ENCODE data around the gene EMP3.

The EMP3 gene

DNA sequence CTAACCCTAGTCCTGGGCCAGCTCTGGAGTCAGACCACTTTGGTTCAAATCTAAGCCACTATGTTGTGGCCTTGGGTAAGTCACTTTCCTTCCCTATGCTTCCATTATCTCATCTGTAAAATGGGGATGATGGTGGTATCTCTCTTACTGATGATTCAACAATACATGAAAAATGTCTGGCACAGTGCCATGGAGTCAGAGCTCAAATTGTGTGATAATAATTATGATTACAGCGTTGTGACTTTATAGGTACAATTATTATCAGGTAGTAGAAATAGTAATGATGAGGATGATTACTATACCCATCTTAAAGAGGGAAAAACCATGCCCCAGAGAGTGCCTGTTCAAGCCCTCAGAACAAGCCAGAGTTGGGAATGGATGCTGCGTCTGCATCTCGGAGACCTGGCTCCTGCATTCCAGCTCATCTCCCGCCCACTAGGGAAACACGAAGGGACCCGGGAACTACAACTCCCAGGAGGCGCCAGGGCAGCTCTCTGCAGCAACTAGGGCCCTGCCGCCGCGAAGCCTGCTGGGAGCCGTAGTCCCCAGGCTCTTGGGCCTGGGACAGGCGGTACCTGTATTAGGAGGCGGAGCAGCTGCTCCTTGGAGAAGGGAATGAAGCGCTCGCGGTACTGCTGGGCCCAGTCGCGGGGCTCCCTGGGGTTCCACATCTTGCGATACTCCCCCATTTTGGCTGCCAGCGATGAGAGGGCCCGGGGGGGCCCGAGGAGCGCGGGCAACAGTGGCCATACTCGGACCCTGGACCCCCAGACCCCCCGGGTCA is 37.6 kb downstream of the EMP3 start:
- no peaks in the 10 kb centered on the region for H3K79me1 ChIP-seq (ENCODE audit: low read length)
- no CpG with 5 or more reads among the region's 26 CpGs for WGBS (ENCODE audit: extremely low coverage, insufficient coverage, low lambda C conversion rate)
- H2BK15ac ChIP-seq (replicated peaks; ENCODE audit: low read depth): no peak overlapping the region
- no peak overlapping the region for H4K8ac ChIP-seq (ENCODE audit: low read depth, low read length)
- peak overlapping the region; percentile 71 for H2BK5ac ChIP-seq (ENCODE audit: low read length)
- no peak overlapping the region for H4K5ac ChIP-seq (ENCODE audit: low read length)
- H3K4me1 ChIP-seq (ENCODE audit: control insufficient read depth, low read depth, low read length): peaks cover 3% of the 10 kb centered on the region
- peak overlapping the region; percentile 87 for H3K56ac ChIP-seq (ENCODE audit: low read length)
- no peaks in the 10 kb centered on the region for H3K36me3 ChIP-seq (ENCODE audit: control insufficient read depth, insufficient read depth, low read length)
- no peak overlapping the region for H3K23ac ChIP-seq (ENCODE audit: low read length)
- H3K4ac ChIP-seq (ENCODE audit: low read depth, low read length): peak overlapping the region; percentile 27
- H3K79me2 ChIP-seq (ENCODE audit: control insufficient read depth, insufficient read depth, low read length): no peaks in the 10 kb centered on the region
- peak overlapping the region; percentile 73 for H3K9ac ChIP-seq (ENCODE audit: low read length)
- H2AK5ac ChIP-seq (ENCODE audit: low read length): no peak overlapping the region
- no peaks in the 10 kb centered on the region for H3K27me3 ChIP-seq (ENCODE audit: insufficient read depth, low read length, poor library complexity)
- peak overlapping the region; percentile 36 for H3K27ac ChIP-seq (ENCODE audit: low read depth, low read length)
- peak overlapping the region; percentile 15 for H3K18ac ChIP-seq (ENCODE audit: low read length)
- peak overlapping the region; percentile 6 for H3K4me3 ChIP-seq (ENCODE audit: low read length)
- no peak overlapping the region for H2BK120ac ChIP-seq (ENCODE audit: low read depth, low read length)
- DNase-seq: peak; percentile 98
- H3K4me2 ChIP-seq (ENCODE audit: low read length): peak overlapping the region; percentile 34

DNA sequence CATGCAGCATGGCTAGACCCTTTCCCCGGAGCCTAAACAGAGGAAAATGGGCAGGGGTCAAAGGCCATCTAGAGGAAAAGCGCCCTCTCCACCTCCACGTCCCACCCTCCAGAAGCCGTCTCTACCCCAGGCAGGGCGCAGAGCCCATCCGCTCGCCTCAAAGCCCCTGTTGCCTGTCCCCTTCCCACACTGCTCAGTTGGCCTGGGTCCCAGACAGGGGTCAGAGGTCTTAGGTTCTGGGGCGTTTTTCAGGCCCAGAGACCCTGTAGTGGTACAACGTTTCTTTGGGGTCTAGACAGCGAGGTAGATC is 38.1 kb downstream of the EMP3 start:
- H3K4ac ChIP-seq (ENCODE audit: low read depth, low read length): peak overlapping the region; percentile 27
- H3K4me3 ChIP-seq (ENCODE audit: low read length): peak overlapping the region; percentile 6
- H3K79me1 ChIP-seq (ENCODE audit: low read length): no peaks in the 10 kb centered on the region
- H2BK120ac ChIP-seq (ENCODE audit: low read depth, low read length): no peak overlapping the region
- no peak overlapping the region for H2AK5ac ChIP-seq (ENCODE audit: low read length)
- peak overlapping the region; percentile 15 for H3K18ac ChIP-seq (ENCODE audit: low read length)
- peak overlapping the region; percentile 73 for H3K9ac ChIP-seq (ENCODE audit: low read length)
- no peaks in the 10 kb centered on the region for H3K27me3 ChIP-seq (ENCODE audit: insufficient read depth, low read length, poor library complexity)
- H3K36me3 ChIP-seq (ENCODE audit: control insufficient read depth, insufficient read depth, low read length): no peaks in the 10 kb centered on the region
- H3K56ac ChIP-seq (ENCODE audit: low read length): peak overlapping the region; percentile 87
- H4K8ac ChIP-seq (ENCODE audit: low read depth, low read length): no peak overlapping the region
- peak overlapping the region; percentile 36 for H3K27ac ChIP-seq (ENCODE audit: low read depth, low read length)
- no peaks in the 10 kb centered on the region for H3K79me2 ChIP-seq (ENCODE audit: control insufficient read depth, insufficient read depth, low read length)
- H2BK5ac ChIP-seq (ENCODE audit: low read length): peak overlapping the region; percentile 71
- H3K4me1 ChIP-seq (ENCODE audit: control insufficient read depth, low read depth, low read length): peaks cover 3% of the 10 kb centered on the region
- H3K23ac ChIP-seq (ENCODE audit: low read length): no peak overlapping the region
- DNase-seq: no peak
- no peak overlapping the region for H2BK15ac ChIP-seq (replicated peaks; ENCODE audit: low read depth)
- H4K5ac ChIP-seq (ENCODE audit: low read length): no peak overlapping the region
- WGBS (ENCODE audit: extremely low coverage, insufficient coverage, low lambda C conversion rate): no CpG with 5 or more reads among the region's 10 CpGs
- H3K4me2 ChIP-seq (ENCODE audit: low read length): peak overlapping the region; percentile 34

DNA sequence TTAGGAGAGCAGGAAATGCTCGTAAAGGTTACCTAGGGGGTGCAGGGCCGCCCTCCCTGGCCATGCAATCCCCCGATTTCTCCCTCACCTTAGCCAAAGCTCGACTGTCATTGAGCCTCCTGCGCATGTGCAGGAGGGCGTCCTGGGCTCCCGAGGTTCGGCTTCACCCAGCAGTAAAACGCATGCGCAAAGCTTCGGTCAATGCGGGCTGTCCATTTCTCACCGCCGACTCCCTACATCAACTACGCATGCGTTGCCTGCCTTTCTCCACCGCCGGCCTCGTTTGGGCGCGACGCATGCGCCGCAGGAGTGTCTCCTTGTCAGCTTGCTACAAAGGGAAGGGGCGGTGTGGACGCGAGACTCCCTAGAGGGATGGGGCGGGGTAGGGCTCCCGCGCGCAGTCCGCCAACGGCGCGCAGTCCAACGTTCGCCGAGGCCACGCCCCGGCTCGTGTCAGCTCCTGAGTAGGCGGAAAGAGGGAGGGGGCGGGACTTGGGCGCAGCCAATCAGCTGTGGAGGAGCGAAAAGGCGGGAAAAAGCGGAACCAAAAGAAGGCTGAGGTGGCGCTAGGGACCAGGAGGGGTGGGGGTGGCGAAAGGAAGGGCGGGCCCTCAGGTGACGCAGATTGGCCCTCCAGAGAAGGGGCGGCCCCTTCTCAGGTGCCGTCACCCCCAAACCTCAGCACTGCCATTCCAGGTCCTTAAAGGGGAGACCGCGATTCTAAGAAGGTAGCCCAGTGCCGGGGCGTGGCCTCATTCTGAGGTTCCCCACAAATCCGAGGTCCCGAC is 38.7 kb downstream of the EMP3 start, which contains the start of the genes SYNGR4 and TMEM143:
TSS of gene SYNGR4 (plus strand) at position 558 of the 788 bp plus-strand sequence. CDS start 1,476 bp downstream, outside the sequence.
TSS of gene TMEM143 (minus strand) at position 131 of the 788 bp plus-strand sequence. CDS start at position 111, 20 bp downstream.
- no peaks in the 10 kb centered on the region for H3K27me3 ChIP-seq (ENCODE audit: insufficient read depth, low read length, poor library complexity)
- no peak within 1 kb of the TSS for H2BK15ac ChIP-seq (replicated peaks; ENCODE audit: low read depth)
- H4K8ac ChIP-seq (ENCODE audit: low read depth, low read length): peak within 1 kb of the TSS; percentile 76
- H3K27ac ChIP-seq (ENCODE audit: low read depth, low read length): peak within 1 kb of the TSS; percentile 36
- WGBS (ENCODE audit: extremely low coverage, insufficient coverage, low lambda C conversion rate): no CpG with 5 or more reads among the region's 59 CpGs
- no peaks in the 10 kb centered on the region for H3K79me1 ChIP-seq (ENCODE audit: low read length)
- peak within 1 kb of the TSS; percentile 88 for H3K56ac ChIP-seq (ENCODE audit: low read length)
- no peaks in the 10 kb centered on the region for H3K79me2 ChIP-seq (ENCODE audit: control insufficient read depth, insufficient read depth, low read length)
- peak within 1 kb of the TSS; percentile 15 for H3K18ac ChIP-seq (ENCODE audit: low read length)
- peak within 1 kb of the TSS; percentile 71 for H2BK5ac ChIP-seq (ENCODE audit: low read length)
- H3K4me3 ChIP-seq (ENCODE audit: low read length): peak within 1 kb of the TSS; percentile 6
- H2AK5ac ChIP-seq (ENCODE audit: low read length): peak within 1 kb of the TSS; percentile 74
- peak; percentile 100 for DNase-seq
- peaks cover 3% of the 10 kb centered on the region for H3K4me1 ChIP-seq (ENCODE audit: control insufficient read depth, low read depth, low read length)
- no peak within 1 kb of the TSS for H4K5ac ChIP-seq (ENCODE audit: low read length)
- H3K23ac ChIP-seq (ENCODE audit: low read length): no peak within 1 kb of the TSS
- H2BK120ac ChIP-seq (ENCODE audit: low read depth, low read length): no peak within 1 kb of the TSS
- H3K4me2 ChIP-seq (ENCODE audit: low read length): peak within 1 kb of the TSS; percentile 77
- no peaks in the 10 kb centered on the region for H3K36me3 ChIP-seq (ENCODE audit: control insufficient read depth, insufficient read depth, low read length)
- peak within 1 kb of the TSS; percentile 73 for H3K9ac ChIP-seq (ENCODE audit: low read length)
- peak within 1 kb of the TSS; percentile 27 for H3K4ac ChIP-seq (ENCODE audit: low read depth, low read length)

DNA sequence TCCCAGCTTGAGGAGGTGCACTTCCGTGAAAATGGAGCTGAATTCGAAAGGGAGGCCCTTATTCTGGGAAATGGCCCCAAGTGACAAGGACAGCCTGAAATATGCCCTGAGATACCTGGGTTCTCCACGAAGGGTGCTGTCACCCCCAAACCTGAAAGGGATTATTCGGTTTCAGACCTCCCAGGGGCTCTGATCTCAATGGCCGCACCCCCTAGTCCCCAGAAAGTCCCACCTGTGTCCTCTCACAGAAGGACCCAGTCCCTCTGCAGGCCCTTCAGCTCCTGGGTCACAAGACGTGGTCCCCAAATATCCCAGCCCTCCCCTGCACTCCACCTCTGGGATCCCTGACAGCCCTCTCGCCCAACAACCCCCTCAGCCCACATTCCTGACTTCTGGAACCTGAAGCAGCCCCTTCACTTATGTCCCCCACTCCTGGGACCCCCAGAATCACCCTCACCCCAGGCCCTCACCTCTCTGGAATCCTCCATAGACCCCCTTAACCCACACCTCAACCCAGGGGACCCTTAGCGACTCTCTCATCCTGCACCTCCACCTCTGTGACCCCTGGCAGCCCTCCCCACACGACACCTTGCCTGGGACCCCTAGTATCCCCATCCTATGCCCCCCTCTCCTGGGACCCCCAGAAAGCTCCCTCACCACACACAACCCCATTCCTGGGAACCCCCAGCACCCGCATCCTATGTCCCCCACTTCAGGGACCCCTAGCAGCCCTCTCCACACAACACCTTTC is 39.4 kb downstream of the EMP3 start:
- Histone ChIP-seq H3K79me2 (ENCODE audit: control insufficient read depth, insufficient read depth, low read length) (no peaks in the 10 kb centered on the region), H3K9ac (ENCODE audit: low read length) (peak overlapping the region; percentile 68), H3K27ac (ENCODE audit: low read depth, low read length) (no peak overlapping the region), H2AK5ac (ENCODE audit: low read length) (peak overlapping the region; percentile 74), H3K27me3 (ENCODE audit: insufficient read depth, low read length, poor library complexity) (no peaks in the 10 kb centered on the region), H3K4me3 (ENCODE audit: low read length) (no peak overlapping the region), H4K5ac (ENCODE audit: low read length) (no peak overlapping the region), H2BK5ac (ENCODE audit: low read length) (no peak overlapping the region), H3K4me2 (ENCODE audit: low read length) (peak overlapping the region; percentile 77), H4K8ac (ENCODE audit: low read depth, low read length) (peak overlapping the region; percentile 76), H3K4me1 (ENCODE audit: control insufficient read depth, low read depth, low read length) (peaks cover 3% of the 10 kb centered on the region), H3K79me1 (ENCODE audit: low read length) (no peaks in the 10 kb centered on the region), H3K36me3 (ENCODE audit: control insufficient read depth, insufficient read depth, low read length) (no peaks in the 10 kb centered on the region), H3K23ac (ENCODE audit: low read length) (no peak overlapping the region), H3K4ac (ENCODE audit: low read depth, low read length) (no peak overlapping the region), H2BK120ac (ENCODE audit: low read depth, low read length) (no peak overlapping the region), H2BK15ac (replicated peaks; ENCODE audit: low read depth) (no peak overlapping the region), H3K18ac (ENCODE audit: low read length) (peak overlapping the region; percentile 12), H3K56ac (ENCODE audit: low read length) (peak overlapping the region; percentile 88)
- no CpG with 5 or more reads among the region's 10 CpGs for WGBS (ENCODE audit: extremely low coverage, insufficient coverage, low lambda C conversion rate)
- no peak for DNase-seq

DNA sequence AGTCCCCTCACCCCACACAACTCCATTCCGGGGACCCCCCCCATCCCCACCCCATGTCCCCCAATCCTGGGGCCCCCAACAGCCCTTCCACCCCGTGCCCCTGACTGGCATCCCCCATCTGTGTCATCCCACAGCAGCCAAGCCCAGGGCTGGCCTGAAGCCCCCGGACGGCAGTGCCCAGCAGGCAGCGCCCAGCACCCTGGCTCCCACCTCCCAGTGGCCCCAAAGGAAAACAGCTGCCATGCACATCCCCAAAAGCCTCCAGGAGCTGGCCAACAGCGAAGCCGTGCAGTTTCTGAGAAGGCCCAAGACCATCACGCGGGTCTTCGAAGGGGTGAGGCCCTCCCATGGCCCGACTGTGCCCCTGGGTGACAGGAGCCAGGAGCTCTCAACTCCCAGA is 40.2 kb downstream of the EMP3 start:
- H4K8ac ChIP-seq (ENCODE audit: low read depth, low read length): no peak overlapping the region
- H3K27me3 ChIP-seq (ENCODE audit: insufficient read depth, low read length, poor library complexity): no peaks in the 10 kb centered on the region
- no peak overlapping the region for H3K9ac ChIP-seq (ENCODE audit: low read length)
- no CpG with 5 or more reads among the region's 11 CpGs for WGBS (ENCODE audit: extremely low coverage, insufficient coverage, low lambda C conversion rate)
- H2BK5ac ChIP-seq (ENCODE audit: low read length): no peak overlapping the region
- H3K36me3 ChIP-seq (ENCODE audit: control insufficient read depth, insufficient read depth, low read length): no peaks in the 10 kb centered on the region
- H3K4me1 ChIP-seq (ENCODE audit: control insufficient read depth, low read depth, low read length): peaks cover 3% of the 10 kb centered on the region
- H3K4me2 ChIP-seq (ENCODE audit: low read length): no peak overlapping the region
- no peak overlapping the region for H3K18ac ChIP-seq (ENCODE audit: low read length)
- H2AK5ac ChIP-seq (ENCODE audit: low read length): no peak overlapping the region
- no peak overlapping the region for H3K23ac ChIP-seq (ENCODE audit: low read length)
- no peak overlapping the region for H3K4ac ChIP-seq (ENCODE audit: low read depth, low read length)
- DNase-seq: no peak
- no peak overlapping the region for H3K4me3 ChIP-seq (ENCODE audit: low read length)
- H3K56ac ChIP-seq (ENCODE audit: low read length): no peak overlapping the region
- no peaks in the 10 kb centered on the region for H3K79me2 ChIP-seq (ENCODE audit: control insufficient read depth, insufficient read depth, low read length)
- H3K79me1 ChIP-seq (ENCODE audit: low read length): no peaks in the 10 kb centered on the region
- no peak overlapping the region for H2BK15ac ChIP-seq (replicated peaks; ENCODE audit: low read depth)
- H3K27ac ChIP-seq (ENCODE audit: low read depth, low read length): no peak overlapping the region
- no peak overlapping the region for H2BK120ac ChIP-seq (ENCODE audit: low read depth, low read length)
- H4K5ac ChIP-seq (ENCODE audit: low read length): no peak overlapping the region
